Measurements from ENCODE around the gene SUSD4. TPM values are rescaled to one million over a fixed set of nuclear protein-coding genes. Genes with fewer than 3 reads are reported as not detected.

SUSD4 gene
- polyA plus RNA-seq, 2 of the 4 experiments (the other 2 are of a cell fraction), result 0.61 to 0.85 TPM

DNA sequence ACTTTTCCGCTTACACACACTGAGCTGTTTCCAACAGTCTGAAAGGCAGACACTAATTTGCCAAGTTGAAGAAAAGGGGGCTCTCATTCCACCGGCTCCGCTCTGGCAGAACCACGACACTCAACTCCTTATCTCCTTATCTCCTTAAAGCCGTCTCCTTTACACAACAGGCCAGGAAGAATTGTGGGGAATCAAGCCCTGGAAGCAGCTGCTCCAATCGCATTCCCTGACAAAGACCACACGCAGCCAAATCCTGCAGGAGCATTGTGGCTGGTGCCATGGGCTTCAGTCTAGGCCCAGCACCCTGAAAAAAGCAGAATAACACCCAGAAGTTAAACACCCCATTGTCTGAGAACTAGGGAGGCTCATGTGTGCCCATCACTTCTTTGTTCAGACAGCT lies 24.1 kb downstream of the SUSD4 start (continued):
- TF ChIP-seq, protein P1, sequence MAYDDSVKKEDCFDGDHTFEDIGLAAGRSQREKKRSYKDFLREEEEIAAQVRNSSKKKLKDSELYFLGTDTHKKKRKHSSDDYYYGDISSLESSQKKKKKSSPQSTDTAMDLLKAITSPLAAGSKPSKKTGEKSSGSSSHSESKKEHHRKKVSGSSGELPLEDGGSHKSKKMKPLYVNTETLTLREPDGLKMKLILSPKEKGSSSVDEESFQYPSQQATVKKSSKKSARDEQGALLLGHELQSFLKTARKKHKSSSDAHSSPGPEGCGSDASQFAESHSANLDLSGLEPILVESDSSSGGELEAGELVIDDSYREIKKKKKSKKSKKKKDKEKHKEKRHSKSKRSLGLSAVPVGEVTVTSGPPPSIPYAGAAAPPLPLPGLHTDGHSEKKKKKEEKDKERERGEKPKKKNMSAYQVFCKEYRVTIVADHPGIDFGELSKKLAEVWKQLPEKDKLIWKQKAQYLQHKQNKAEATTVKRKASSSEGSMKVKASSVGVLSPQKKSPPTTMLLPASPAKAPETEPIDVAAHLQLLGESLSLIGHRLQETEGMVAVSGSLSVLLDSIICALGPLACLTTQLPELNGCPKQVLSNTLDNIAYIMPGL (CRISPR knock-in tag; IDR thresholded peaks at IDR 0.05; ENCODE audit: borderline replicate concordance), result no peak
- TF ChIP-seq HOXA7 (CRISPR knock-in tag; IDR thresholded peaks at IDR 0.05) (no peak), RFX5 (IDR thresholded peaks at IDR 0.05) (no peak)
- TF ChIP-seq, protein P2, sequence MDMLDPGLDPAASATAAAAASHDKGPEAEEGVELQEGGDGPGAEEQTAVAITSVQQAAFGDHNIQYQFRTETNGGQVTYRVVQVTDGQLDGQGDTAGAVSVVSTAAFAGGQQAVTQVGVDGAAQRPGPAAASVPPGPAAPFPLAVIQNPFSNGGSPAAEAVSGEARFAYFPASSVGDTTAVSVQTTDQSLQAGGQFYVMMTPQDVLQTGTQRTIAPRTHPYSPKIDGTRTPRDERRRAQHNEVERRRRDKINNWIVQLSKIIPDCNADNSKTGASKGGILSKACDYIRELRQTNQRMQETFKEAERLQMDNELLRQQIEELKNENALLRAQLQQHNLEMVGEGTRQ (IDR thresholded peaks at IDR 0.05), result no peak

DNA sequence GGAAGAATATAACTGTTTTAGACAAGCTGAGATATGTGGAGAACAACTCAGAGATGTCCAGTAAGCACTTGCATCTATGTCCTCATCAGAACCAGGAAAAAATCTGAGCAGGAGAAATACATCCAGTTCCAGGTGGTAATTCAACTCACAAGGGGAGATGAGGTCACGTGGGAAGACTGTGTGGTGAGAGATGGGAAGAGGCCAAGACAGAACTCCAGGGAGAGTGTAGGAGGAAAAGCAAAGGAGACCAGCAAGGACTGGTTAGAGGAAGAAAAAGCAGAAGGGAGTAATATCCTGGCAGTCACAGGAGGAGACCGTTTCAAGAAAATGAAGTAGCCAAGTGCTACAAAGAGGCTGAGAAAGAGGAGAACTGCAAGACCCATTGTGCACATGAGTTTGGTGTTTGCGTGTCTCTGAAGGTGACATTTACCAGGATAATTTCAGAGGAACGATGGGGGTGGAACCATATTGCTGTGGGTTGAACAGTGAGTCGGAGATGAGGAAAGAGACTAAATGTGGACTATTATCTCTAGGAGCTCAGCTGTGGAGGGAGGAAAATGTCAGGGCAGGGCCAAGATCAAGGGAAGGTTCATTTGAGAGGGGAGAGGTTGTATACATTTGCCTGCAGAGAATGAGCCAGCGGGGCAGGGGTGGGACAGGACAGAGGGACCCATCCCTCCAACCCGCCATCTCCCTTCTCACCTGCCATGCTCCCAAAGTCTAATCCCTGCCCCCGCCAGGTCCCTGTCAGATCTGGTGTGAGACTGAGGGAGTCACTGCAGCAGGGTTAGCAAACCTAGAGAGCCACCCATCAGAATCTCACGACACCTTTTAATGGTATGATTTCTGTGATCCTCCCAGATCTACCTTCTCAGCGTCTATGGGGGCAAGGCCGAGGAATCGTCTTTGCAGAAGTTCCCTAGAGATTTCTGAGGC lies 24.9 kb downstream of the SUSD4 start:
- TF ChIP-seq, protein P2 (IDR thresholded peaks at IDR 0.05), result no peak
- TF ChIP-seq NR3C1 (IDR thresholded peaks at IDR 0.05), result no peak
- TF ChIP-seq SREBF2 (IDR thresholded peaks at IDR 0.05), result no peak
- TF ChIP-seq HDAC2 (IDR thresholded peaks at IDR 0.05), result no peak
- no peak for TF ChIP-seq SMC3 (IDR thresholded peaks at IDR 0.05)
- TF ChIP-seq POLR2AphosphoS2 (conservative IDR thresholded peaks at IDR 0.05; ENCODE audit: low read length), result no peak
- TF ChIP-seq CHD4 (IDR thresholded peaks at IDR 0.05; ENCODE audit: borderline replicate concordance), result no peak
- TF ChIP-seq RCOR1 (IDR thresholded peaks at IDR 0.05; ENCODE audit: low read depth, low read length), result no peak
- TF ChIP-seq GATA3 (IDR thresholded peaks at IDR 0.05; ENCODE audit: borderline replicate concordance), result no peak
- TF ChIP-seq, protein P3, sequence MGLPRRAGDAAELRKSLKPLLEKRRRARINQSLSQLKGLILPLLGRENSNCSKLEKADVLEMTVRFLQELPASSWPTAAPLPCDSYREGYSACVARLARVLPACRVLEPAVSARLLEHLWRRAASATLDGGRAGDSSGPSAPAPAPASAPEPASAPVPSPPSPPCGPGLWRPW (IDR thresholded peaks at IDR 0.05), result no peak
- H3K27ac ChIP-seq, result no peak overlapping the region
- 58% methylated on average over 12 of the region's 12 CpGs for WGBS (ENCODE audit: missing lambda C conversion rate)
- H3K4me2 ChIP-seq, result no peak overlapping the region
- H3K4me3 ChIP-seq, result no peak overlapping the region
- no peak for ATAC-seq
- no peaks in the 10 kb centered on the region for H3K9me3 ChIP-seq
- ChIA-PET POLR2A (interaction anchor here (1.5 kb wide), 1 partner anchor 362 kb away, joined by 3 read pairs; no protein-coding TSS in a partner anchor), CTCF (interaction anchor here (1.2 kb wide), 1 partner anchor 10 kb away, joined by 3 read pairs; no protein-coding TSS in a partner anchor)
- no peak for DNase-seq (ENCODE audit: low read depth in 1 of 2, low spot score in 1 of 2)
- no peaks in the 10 kb centered on the region for H3K4me1 ChIP-seq
- no peak for FAIRE-seq

DNA sequence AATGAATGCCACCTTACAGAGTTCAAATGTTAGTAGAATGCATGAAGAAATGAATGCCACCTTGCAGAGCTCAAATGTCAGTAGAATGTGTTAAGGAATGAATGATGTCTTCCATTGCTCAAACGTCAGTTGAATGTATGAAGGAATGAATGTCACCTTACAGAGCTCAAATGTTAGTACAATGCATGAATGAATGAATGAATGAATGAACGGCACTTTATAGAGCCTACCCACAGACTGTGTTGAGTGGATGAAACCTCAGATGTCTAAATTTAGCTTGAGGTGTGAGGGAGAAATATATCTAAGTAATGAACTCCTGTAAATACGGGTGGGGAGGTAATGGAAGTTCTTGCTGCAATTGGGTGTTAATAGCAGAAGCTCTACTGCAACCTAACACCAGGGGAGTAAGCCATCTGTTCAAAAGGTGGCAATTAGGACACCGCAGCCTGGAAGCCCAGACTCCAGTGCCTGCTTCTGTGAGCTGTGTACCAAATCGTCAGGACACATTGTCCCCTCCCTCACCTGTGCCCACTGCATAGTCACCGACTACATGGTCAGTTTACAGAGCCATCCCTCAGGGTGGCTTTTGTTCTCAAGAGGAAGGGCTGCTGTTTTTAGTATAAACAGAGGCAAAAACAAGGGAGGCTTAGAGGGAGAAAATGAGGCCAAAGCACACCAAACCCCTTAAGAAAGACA lies 26.7 kb downstream of the SUSD4 start:
- ChIA-PET POLR2A (no interaction called here), CTCF (interaction anchor here (0.8 kb wide), 1 partner anchor 8 kb away, joined by 3 read pairs; no protein-coding TSS in a partner anchor)
- TF ChIP-seq RARB (CRISPR knock-in tag; IDR thresholded peaks at IDR 0.05) (no peak), NFE2L2 (conservative IDR thresholded peaks at IDR 0.05; ENCODE audit: low read length) (no peak), CHD4 (IDR thresholded peaks at IDR 0.05; ENCODE audit: borderline replicate concordance) (no peak), KDM5A (IDR thresholded peaks at IDR 0.05) (no peak), CBX2 (IDR thresholded peaks at IDR 0.05; ENCODE audit: borderline replicate concordance, low read depth) (no peak), PHF8 (IDR thresholded peaks at IDR 0.05; ENCODE audit: borderline replicate concordance, low read depth) (no peak), RAD21 (conservative IDR thresholded peaks at IDR 0.05 in 1 of 2, IDR thresholded peaks at IDR 0.05 in 1 of 2) (no peak), ZC3H11A (IDR thresholded peaks at IDR 0.05) (no peak)
- TF ChIP-seq, protein P4, sequence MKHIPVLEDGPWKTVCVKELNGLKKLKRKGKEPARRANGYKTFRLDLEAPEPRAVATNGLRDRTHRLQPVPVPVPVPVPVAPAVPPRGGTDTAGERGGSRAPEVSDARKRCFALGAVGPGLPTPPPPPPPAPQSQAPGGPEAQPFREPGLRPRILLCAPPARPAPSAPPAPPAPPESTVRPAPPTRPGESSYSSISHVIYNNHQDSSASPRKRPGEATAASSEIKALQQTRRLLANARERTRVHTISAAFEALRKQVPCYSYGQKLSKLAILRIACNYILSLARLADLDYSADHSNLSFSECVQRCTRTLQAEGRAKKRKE (CRISPR knock-in tag; IDR thresholded peaks at IDR 0.05; ENCODE audit: low read depth), result no peak
- TF ChIP-seq, protein P5, sequence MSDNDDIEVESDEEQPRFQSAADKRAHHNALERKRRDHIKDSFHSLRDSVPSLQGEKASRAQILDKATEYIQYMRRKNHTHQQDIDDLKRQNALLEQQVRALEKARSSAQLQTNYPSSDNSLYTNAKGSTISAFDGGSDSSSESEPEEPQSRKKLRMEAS (IDR thresholded peaks at IDR 0.05), result no peak
- 25% methylated on average over 6 of the region's 6 CpGs for WGBS (ENCODE audit: missing lambda C conversion rate)
- H3K9me3 ChIP-seq, result no peaks in the 10 kb centered on the region
- H3K4me2 ChIP-seq, result no peak overlapping the region
- H3K27ac ChIP-seq, result no peak overlapping the region
- DNase-seq (ENCODE audit: low read depth in 1 of 2, low spot score in 1 of 2) (no peak), FAIRE-seq (no peak), ATAC-seq (no peak)
- no peak overlapping the region for H3K4me3 ChIP-seq
- no peaks in the 10 kb centered on the region for H3K4me1 ChIP-seq

Data from A549 (cell line).